Parathyroid adenoma (tissue), 2 donors: ENCODE results near the gene NRXN3.

Experiments used
- H2AFZ ChIP-seq: fragments of 300-600 bp; sonication (generic); one replicate; pipeline ENCODE4 v1.7.0; 2017; ENCODE audit warnings: antibody characterized with exemption, mild to moderate bottlenecking
- H3K27ac ChIP-seq: fragments of 300-600 bp; sonication (generic); one replicate; pipeline ENCODE4 v1.7.0; 2017
- H3K27me3 ChIP-seq: fragments of 300-600 bp; sonication (generic); one replicate; pipeline ENCODE4 v1.7.0; 2017; ENCODE audit warnings: low read length; ENCODE audit not compliant: control insufficient read depth, insufficient read depth
- H3K36me3 ChIP-seq: fragments of 300-600 bp; sonication (generic); one replicate; pipeline ENCODE4 v1.7.0; 2017; ENCODE audit warnings: low read length; ENCODE audit not compliant: control insufficient read depth, insufficient read depth
- H3K4me1 ChIP-seq: fragments of 300-600 bp; sonication (generic); one replicate; pipeline ENCODE4 v1.7.0; 2017; ENCODE audit warnings: control low read depth
- H3K4me2 ChIP-seq: fragments of 300-600 bp; sonication (generic); one replicate; pipeline ENCODE4 v1.7.0; 2017; ENCODE audit warnings: low read length
- H3K4me3 ChIP-seq: fragments of 300-600 bp; sonication (generic); one replicate; pipeline ENCODE4 v1.7.0; 2017; ENCODE audit warnings: low read depth, low read length
- H3K79me2 ChIP-seq: fragments of 300-600 bp; sonication (generic); one replicate; pipeline ENCODE4 v1.7.0; 2017; ENCODE audit warnings: control low read depth
- H3K9ac ChIP-seq: fragments of 300-600 bp; sonication (generic); one replicate; pipeline ENCODE4 v1.7.0; 2017; ENCODE audit warnings: mild to moderate bottlenecking
- H3K9me3 ChIP-seq: fragments of 300-600 bp; sonication (generic); one replicate; pipeline ENCODE4 v1.7.0; 2017; ENCODE audit warnings: low read length; ENCODE audit not compliant: control insufficient read depth
- TF ChIP-seq, protein P1 (sequence below): fragments of 300-600 bp; sonication (generic); IDR thresholded peaks from one replicate; pipeline ENCODE4 v1.7.0; 2017; ENCODE audit warnings: antibody characterized with exemption, mild to moderate bottlenecking
- donor health status: primary hyperparathyroidism.

NRXN3 gene

DNA sequence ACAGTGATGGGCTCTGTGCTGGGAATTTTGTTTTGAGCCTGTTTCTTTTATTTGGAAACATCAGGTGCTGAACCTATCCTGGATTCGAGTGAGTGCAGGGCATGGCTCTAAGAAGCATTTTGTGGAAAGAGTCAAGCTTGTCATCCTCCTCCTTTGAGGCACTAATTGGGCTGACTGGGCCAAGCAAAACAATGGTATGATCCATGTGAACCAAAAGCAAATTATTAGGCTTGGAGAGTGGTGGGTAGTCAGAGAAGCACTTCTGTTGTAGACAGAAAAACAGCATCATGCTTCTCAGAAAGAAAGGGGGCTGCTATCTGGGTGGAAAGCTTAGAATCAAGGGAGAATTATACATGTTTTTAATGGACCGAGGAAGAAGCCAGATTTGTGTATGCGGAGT lies 1559.6 kb downstream of the NRXN3 start:
- TF ChIP-seq, protein P1, sequence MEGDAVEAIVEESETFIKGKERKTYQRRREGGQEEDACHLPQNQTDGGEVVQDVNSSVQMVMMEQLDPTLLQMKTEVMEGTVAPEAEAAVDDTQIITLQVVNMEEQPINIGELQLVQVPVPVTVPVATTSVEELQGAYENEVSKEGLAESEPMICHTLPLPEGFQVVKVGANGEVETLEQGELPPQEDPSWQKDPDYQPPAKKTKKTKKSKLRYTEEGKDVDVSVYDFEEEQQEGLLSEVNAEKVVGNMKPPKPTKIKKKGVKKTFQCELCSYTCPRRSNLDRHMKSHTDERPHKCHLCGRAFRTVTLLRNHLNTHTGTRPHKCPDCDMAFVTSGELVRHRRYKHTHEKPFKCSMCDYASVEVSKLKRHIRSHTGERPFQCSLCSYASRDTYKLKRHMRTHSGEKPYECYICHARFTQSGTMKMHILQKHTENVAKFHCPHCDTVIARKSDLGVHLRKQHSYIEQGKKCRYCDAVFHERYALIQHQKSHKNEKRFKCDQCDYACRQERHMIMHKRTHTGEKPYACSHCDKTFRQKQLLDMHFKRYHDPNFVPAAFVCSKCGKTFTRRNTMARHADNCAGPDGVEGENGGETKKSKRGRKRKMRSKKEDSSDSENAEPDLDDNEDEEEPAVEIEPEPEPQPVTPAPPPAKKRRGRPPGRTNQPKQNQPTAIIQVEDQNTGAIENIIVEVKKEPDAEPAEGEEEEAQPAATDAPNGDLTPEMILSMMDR: no peak
- Histone ChIP-seq H3K9ac (no peak overlapping the region), H3K4me3 (no peak overlapping the region), H2AFZ (no peak overlapping the region), H3K36me3 (no peaks in the 10 kb centered on the region), H3K9me3 (no peaks in the 10 kb centered on the region), H3K4me1 (peaks cover 15% of the 10 kb centered on the region), H3K79me2 (no peaks in the 10 kb centered on the region), H3K27ac (no peak overlapping the region), H3K27me3 (no peaks in the 10 kb centered on the region), H3K4me2 (no peak overlapping the region)

DNA sequence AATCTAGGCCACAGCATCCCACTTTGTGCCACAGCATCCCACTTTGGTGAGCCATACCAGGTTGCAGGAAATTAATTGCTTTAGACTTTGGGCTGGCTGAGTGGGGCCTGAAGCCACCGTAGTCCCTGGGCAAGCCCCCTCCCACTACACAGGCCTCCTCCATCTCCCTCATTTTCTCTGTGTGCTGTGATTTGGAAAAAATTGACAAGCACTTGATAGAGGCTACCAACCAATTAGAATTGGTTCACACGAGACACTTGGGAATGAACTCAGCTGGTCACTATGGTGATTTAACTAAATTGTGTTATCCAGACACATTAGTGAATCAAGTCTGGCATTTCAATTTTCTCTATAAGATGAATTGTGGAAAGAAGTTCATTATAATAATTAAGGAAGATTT lies 1560.0 kb downstream of the NRXN3 start:
- no peaks in the 10 kb centered on the region for H3K9me3 ChIP-seq
- TF ChIP-seq, protein P1: no peak
- no peaks in the 10 kb centered on the region for H3K79me2 ChIP-seq
- H3K27me3 ChIP-seq: no peaks in the 10 kb centered on the region
- H3K4me3 ChIP-seq: no peak overlapping the region
- peaks cover 15% of the 10 kb centered on the region for H3K4me1 ChIP-seq
- no peak overlapping the region for H3K4me2 ChIP-seq
- no peak overlapping the region for H3K9ac ChIP-seq
- no peaks in the 10 kb centered on the region for H3K36me3 ChIP-seq
- H2AFZ ChIP-seq: no peak overlapping the region
- H3K27ac ChIP-seq: no peak overlapping the region

DNA sequence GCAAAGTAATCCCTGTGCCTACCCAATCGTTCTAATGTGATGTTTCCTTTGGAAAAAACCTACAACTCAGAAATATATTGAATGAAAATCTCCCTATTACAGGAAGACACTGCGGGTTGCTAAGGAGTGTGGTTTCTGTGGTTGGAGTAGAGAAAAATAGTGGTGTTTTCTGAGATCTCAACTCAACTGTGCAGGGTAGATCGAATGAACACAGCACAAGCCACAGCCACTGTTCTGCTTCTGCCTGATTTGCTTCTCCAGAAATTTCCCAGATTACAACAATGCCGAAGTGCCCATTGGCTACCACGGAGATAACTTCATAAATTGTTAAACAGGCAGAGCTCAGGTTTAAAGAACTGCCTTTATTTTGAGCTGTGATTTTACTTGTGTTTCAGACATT lies 1560.8 kb downstream of the NRXN3 start:
- Histone ChIP-seq H3K4me1 (peaks cover 11% of the 10 kb centered on the region), H3K79me2 (no peaks in the 10 kb centered on the region), H3K4me2 (no peak overlapping the region), H3K27ac (no peak overlapping the region), H3K9me3 (no peaks in the 10 kb centered on the region), H3K36me3 (no peaks in the 10 kb centered on the region), H3K4me3 (no peak overlapping the region), H3K9ac (no peak overlapping the region), H3K27me3 (no peaks in the 10 kb centered on the region), H2AFZ (no peak overlapping the region)
- TF ChIP-seq, protein P1: no peak

DNA sequence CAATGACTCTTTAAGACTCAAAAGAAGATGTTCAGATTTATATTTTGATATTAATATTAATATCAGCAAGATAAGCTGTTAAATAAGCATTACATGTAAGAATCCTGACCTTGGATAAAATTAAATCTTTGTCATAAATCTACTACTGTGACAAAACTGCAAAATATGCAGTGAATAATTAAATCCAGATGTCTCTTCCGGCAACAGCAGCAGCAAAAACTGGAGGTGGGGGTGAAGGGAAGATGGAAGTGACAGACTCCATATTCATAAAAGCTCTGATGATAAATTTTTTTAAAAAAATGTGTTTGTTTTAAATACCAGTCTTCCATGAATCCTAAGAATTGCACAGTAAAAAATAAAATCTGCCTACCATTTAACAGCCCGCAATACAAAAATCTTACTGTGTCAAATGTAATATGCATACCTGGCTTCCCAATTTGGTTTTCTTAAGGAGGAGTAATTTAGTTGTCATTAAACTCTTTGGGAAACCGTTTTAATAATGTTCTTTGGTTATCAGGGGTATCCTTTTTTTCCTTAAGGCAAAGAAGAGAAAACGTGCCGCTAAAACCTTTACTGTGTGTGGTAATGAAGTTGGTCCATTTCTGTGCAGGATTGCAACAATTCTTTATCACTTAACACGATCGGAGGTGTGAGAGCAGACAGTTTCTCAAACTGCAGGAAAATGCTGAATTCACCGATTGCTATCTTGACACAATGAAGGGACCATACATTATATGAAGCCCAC lies 1562.9 kb downstream of the NRXN3 start:
- peak overlapping the region; percentile 48 for H3K27ac ChIP-seq
- H3K4me3 ChIP-seq: peak overlapping the region; percentile 14
- peak overlapping the region; percentile 23 for H3K4me2 ChIP-seq
- H3K4me1 ChIP-seq: peaks cover 11% of the 10 kb centered on the region
- H2AFZ ChIP-seq: peak overlapping the region; percentile 35
- H3K79me2 ChIP-seq: no peaks in the 10 kb centered on the region
- TF ChIP-seq, protein P1: no peak
- H3K27me3 ChIP-seq: no peaks in the 10 kb centered on the region
- no peaks in the 10 kb centered on the region for H3K36me3 ChIP-seq
- H3K9ac ChIP-seq: no peak overlapping the region
- H3K9me3 ChIP-seq: no peaks in the 10 kb centered on the region

DNA sequence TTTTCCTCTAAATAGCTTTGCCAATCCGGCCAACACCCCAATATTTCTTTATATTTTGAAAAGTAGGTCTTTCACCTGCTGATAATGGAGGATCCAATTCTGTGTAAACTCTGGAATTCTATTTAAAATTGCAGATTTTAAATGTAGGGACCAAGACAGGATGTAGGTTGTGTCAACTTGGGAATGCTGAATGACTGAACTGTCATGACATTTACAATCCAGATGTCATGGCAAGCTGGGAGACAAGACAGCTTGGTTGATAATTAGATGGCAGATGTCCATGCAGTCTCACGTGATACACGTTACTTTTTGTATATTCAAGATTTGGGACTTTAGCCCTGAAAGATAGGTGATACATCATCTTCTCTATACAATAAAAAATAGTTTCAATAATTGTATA lies 1564.0 kb downstream of the NRXN3 start:
- Histone ChIP-seq H3K36me3 (no peaks in the 10 kb centered on the region), H3K79me2 (peaks cover 4% of the 10 kb centered on the region), H2AFZ (no peak overlapping the region), H3K9me3 (no peaks in the 10 kb centered on the region), H3K9ac (no peak overlapping the region), H3K4me2 (peak overlapping the region; percentile 11), H3K27me3 (no peaks in the 10 kb centered on the region), H3K27ac (no peak overlapping the region), H3K4me1 (peaks cover 11% of the 10 kb centered on the region), H3K4me3 (no peak overlapping the region)
- TF ChIP-seq, protein P1: no peak
